HepG2 (cell line): ENCODE data around the gene BCL7A. TPM values are rescaled to one million over a fixed set of nuclear protein-coding genes. Genes with fewer than 3 reads are reported as not detected.
A peak's percentile ranks its signal among the peaks of the same experiment; 100 is the strongest.

ENCODE experiments used
- AHDC1 ChIP-seq: sonication (generic); formaldehyde crosslinking; IDR thresholded peaks from 2 replicates; pipeline ENCODE4 v1.5.1; 2020; ENCODE audit warnings: mild to moderate bottlenecking, missing genetic modification reagents, borderline replicate concordance
- ERF ChIP-seq: IDR thresholded peaks from 2 replicates; pipeline ENCODE4 v1.6.1; 2018; ENCODE audit warnings: missing biosample characterization, missing genetic modification reagents
- FOXM1 ChIP-seq: sonication (generic); formaldehyde crosslinking; IDR thresholded peaks from 2 replicates; pipeline ENCODE4 v1.5.0; 2020; ENCODE audit warnings: missing genetic modification reagents
- REXO4 ChIP-seq: sonication (generic); formaldehyde crosslinking; IDR thresholded peaks from 2 replicates; pipeline ENCODE4 v1.8.0; 2022; ENCODE audit warnings: missing genetic modification reagents, mild to moderate bottlenecking, borderline replicate concordance
- ZBTB44 ChIP-seq: sonication (generic); formaldehyde crosslinking; IDR thresholded peaks from 2 replicates; pipeline ENCODE4 v1.4.0; 2020; ENCODE audit warnings: missing genetic modification reagents
- ZFP41 ChIP-seq: sonication (generic); formaldehyde crosslinking; IDR thresholded peaks from 2 replicates; pipeline ENCODE4 v1.4.0; 2020; ENCODE audit warnings: mild to moderate bottlenecking, missing genetic modification reagents, borderline replicate concordance
- ZNF256 ChIP-seq: sonication (generic); formaldehyde crosslinking; conservative IDR thresholded peaks from 2 replicates; pipeline ENCODE4 v1.4.0; 2020; ENCODE audit warnings: missing genetic modification reagents
- ZNF296 ChIP-seq: sonication (generic); formaldehyde crosslinking; conservative IDR thresholded peaks from 2 replicates; pipeline ENCODE4 v1.5.0; 2020; ENCODE audit warnings: mild to moderate bottlenecking, missing genetic modification reagents
- ZNF44 ChIP-seq: sonication (generic); formaldehyde crosslinking; IDR thresholded peaks from 2 replicates; pipeline ENCODE4 v1.5.1; 2020; ENCODE audit warnings: mild to moderate bottlenecking, missing genetic modification reagents
- ZNF496 ChIP-seq: sonication (generic); formaldehyde crosslinking; IDR thresholded peaks from 2 replicates; pipeline ENCODE4 v1.8.1; 2023; ENCODE audit warnings: mild to moderate bottlenecking, moderate library complexity, missing genetic modification reagents; ENCODE audit not compliant: insufficient replicate concordance
- ZNF557 ChIP-seq: sonication (generic); formaldehyde crosslinking; IDR thresholded peaks from 2 replicates; pipeline ENCODE4 v1.4.0; 2020; ENCODE audit warnings: missing genetic modification reagents
- ZNF597 ChIP-seq: sonication (generic); formaldehyde crosslinking; IDR thresholded peaks from 2 replicates; pipeline ENCODE4 v1.5.0; 2020; ENCODE audit warnings: missing genetic modification reagents
- ZNF629 ChIP-seq: sonication (generic); formaldehyde crosslinking; conservative IDR thresholded peaks from 2 replicates; pipeline ENCODE4 v1.5.0; 2020; ENCODE audit warnings: missing genetic modification reagents
- ZNF781 ChIP-seq: sonication (generic); formaldehyde crosslinking; IDR thresholded peaks from 2 replicates; pipeline ENCODE4 v1.5.1; 2020; ENCODE audit warnings: borderline replicate concordance, mild to moderate bottlenecking, missing genetic modification reagents; ENCODE audit errors: not compliant biosample characterization
- polyA plus RNA-seq, 8 experiments: library from polyadenylated mRNA; depleted of rRNA in 3 of 8; stranded (reverse) in 7 of 8; unstranded in 1 of 8; fragments of >200 nt; fragmentation: Illumina TruSeq in 4 of 8; extraction: Trizol in 4 of 8; gene quantifications; 2 replicates each; pipeline versions ENCODE4 v1.2.1 to v1.2.3, GENCODE V29; 2011 to 2016; ENCODE audit warnings: low read depth in 4 of 8, missing spikeins in 1 of 8, mixed read lengths in 1 of 8; ENCODE audit not compliant: insufficient read depth in 1 of 8
- total RNA-seq, 5 experiments: library from RNA; depleted of rRNA; stranded (reverse); fragments of >200 nt; fragmentation: Illumina TruSeq; extraction: Trizol; gene quantifications; 2 replicates each; pipeline ENCODE4 v1.2.3, GENCODE V29; 2016; ENCODE audit warnings: low read depth in 1 of 5
- TF ChIP-seq, protein P1 (sequence below): sonication (generic); formaldehyde crosslinking; IDR thresholded peaks from 2 replicates; pipeline ENCODE4 v1.4.0; 2020; ENCODE audit warnings: missing genetic modification reagents

The BCL7A gene
- total and polyA plus RNA-seq, 2 of the 13 experiments (the other 11 are each of a cell fraction or from before 2014, with no cell fraction given) = 4.1 to 6.2 TPM

- TF ChIP-seq, protein P1, sequence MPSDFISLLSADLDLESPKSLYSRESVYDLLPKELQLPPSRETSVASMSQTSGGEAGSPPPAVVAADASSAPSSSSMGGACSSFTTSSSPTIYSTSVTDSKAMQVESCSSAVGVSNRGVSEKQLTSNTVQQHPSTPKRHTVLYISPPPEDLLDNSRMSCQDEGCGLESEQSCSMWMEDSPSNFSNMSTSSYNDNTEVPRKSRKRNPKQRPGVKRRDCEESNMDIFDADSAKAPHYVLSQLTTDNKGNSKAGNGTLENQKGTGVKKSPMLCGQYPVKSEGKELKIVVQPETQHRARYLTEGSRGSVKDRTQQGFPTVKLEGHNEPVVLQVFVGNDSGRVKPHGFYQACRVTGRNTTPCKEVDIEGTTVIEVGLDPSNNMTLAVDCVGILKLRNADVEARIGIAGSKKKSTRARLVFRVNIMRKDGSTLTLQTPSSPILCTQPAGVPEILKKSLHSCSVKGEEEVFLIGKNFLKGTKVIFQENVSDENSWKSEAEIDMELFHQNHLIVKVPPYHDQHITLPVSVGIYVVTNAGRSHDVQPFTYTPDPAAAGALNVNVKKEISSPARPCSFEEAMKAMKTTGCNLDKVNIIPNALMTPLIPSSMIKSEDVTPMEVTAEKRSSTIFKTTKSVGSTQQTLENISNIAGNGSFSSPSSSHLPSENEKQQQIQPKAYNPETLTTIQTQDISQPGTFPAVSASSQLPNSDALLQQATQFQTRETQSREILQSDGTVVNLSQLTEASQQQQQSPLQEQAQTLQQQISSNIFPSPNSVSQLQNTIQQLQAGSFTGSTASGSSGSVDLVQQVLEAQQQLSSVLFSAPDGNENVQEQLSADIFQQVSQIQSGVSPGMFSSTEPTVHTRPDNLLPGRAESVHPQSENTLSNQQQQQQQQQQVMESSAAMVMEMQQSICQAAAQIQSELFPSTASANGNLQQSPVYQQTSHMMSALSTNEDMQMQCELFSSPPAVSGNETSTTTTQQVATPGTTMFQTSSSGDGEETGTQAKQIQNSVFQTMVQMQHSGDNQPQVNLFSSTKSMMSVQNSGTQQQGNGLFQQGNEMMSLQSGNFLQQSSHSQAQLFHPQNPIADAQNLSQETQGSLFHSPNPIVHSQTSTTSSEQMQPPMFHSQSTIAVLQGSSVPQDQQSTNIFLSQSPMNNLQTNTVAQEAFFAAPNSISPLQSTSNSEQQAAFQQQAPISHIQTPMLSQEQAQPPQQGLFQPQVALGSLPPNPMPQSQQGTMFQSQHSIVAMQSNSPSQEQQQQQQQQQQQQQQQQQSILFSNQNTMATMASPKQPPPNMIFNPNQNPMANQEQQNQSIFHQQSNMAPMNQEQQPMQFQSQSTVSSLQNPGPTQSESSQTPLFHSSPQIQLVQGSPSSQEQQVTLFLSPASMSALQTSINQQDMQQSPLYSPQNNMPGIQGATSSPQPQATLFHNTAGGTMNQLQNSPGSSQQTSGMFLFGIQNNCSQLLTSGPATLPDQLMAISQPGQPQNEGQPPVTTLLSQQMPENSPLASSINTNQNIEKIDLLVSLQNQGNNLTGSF = peak; percentile 88; the same call in 1 of the 2 replicates
- TF ChIP-seq AHDC1 (CRISPR knock-in tag) (no peak), FOXM1 (CRISPR knock-in tag) (0 out of 2 replicates have a peak, but pooled peaks have one; percentile 41), ZNF781 (CRISPR knock-in tag) (peak; percentile 94), ZNF557 (CRISPR knock-in tag) (0 out of 2 replicates have a peak, but pooled peaks have one; percentile 60), ZNF256 (peak; percentile 81; the same call in 1 of the 2 replicates), ZFP41 (peak; percentile 80; the same call in 1 of the 2 replicates), ZNF597 (CRISPR knock-in tag) (no peak), ZNF629 (CRISPR knock-in tag) (no peak), ZBTB44 (CRISPR knock-in tag) (peak; percentile 88), ERF (CRISPR knock-in tag) (no peak), REXO4 (CRISPR knock-in tag) (0 out of 2 replicates have a peak, but pooled peaks have one; percentile 66), ZNF44 (CRISPR knock-in tag) (no peak; the same call in 1 of the 2 replicates), ZNF296 (CRISPR knock-in tag) (0 out of 2 replicates have a peak, but pooled peaks have one; percentile 59), ZNF496 (CRISPR knock-in tag) (peak; percentile 59)
These were observed 57.4 kb downstream of the BCL7A start (continued) for GRCh38 chr12:122079033-122079531.
